ENCODE data around the gene CAPN1.

- TF ChIP-seq, protein P1, sequence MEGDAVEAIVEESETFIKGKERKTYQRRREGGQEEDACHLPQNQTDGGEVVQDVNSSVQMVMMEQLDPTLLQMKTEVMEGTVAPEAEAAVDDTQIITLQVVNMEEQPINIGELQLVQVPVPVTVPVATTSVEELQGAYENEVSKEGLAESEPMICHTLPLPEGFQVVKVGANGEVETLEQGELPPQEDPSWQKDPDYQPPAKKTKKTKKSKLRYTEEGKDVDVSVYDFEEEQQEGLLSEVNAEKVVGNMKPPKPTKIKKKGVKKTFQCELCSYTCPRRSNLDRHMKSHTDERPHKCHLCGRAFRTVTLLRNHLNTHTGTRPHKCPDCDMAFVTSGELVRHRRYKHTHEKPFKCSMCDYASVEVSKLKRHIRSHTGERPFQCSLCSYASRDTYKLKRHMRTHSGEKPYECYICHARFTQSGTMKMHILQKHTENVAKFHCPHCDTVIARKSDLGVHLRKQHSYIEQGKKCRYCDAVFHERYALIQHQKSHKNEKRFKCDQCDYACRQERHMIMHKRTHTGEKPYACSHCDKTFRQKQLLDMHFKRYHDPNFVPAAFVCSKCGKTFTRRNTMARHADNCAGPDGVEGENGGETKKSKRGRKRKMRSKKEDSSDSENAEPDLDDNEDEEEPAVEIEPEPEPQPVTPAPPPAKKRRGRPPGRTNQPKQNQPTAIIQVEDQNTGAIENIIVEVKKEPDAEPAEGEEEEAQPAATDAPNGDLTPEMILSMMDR (IDR thresholded peaks at IDR 0.05 in 4 of 5, conservative IDR thresholded peaks at IDR 0.05 in 1 of 5), result no peak
- no peak for TF ChIP-seq POLR2A (IDR thresholded peaks at IDR 0.05)
Measured at GRCh38 chr11:65224930-65225278, 43.2 kb downstream of the CAPN1 start.

Data from gastrocnemius medialis (tissue), 4 donors.